Ascending aorta (tissue), 2 donors: ENCODE measurements around the gene SH3BP2. TPM values are rescaled to one million over a fixed set of nuclear protein-coding genes. Genes with fewer than 3 reads are reported as not detected.
A peak's percentile ranks its signal among the peaks of the same experiment; 100 is the strongest.

Experiments used
- DNase-seq, 2 donors: peaks; one replicate each; pipeline ENCODE4 v3.0.0-alpha.2; 2019; ENCODE audit warnings: low spot score in 2 of 2
- H3K27ac ChIP-seq, 2 donors: fragments of 200-600 bp; sonication (generic); one replicate each; pipeline ENCODE4 v1.5.1; 2016 to 2017; ENCODE audit warnings: mild to moderate bottlenecking in 1 of 2
- H3K27me3 ChIP-seq: fragments of 200-600 bp; sonication (generic); one replicate; pipeline ENCODE4 v1.5.1; 2017
- H3K36me3 ChIP-seq, 2 donors: fragments of 200-600 bp; sonication (generic); one replicate each; pipeline ENCODE4 v1.5.1; 2016
- H3K4me1 ChIP-seq, 2 donors: fragments of 200-600 bp; sonication (generic); one replicate each; pipeline ENCODE4 v1.5.1; 2016 to 2017; ENCODE audit warnings: mild to moderate bottlenecking in 1 of 2
- H3K4me3 ChIP-seq, 2 donors: fragments of 200-600 bp; sonication (generic); one replicate each; pipeline ENCODE4 v1.5.1; 2016 to 2017; ENCODE audit warnings: mild to moderate bottlenecking in 1 of 2
- H3K9me3 ChIP-seq, 2 donors: fragments of 200-600 bp; sonication (generic); one replicate each; pipeline ENCODE4 v1.5.1; 2016
- CTCF ChIP-seq, 3 experiments: fragments of 200-600 bp in 2 of 3; fragments of 450-650 bp in 1 of 3; sonication (generic) in 2 of 3; IDR thresholded peaks; one replicate each; pipeline ENCODE4 v1.5.1; 2016 to 2019; ENCODE audit warnings: antibody characterized with exemption in 3 of 3, mild to moderate bottlenecking in 1 of 3, moderate library complexity in 1 of 3
- intact Hi-C: fragments of 100-400 bp; cut with DNase I; formaldehyde crosslinking; loops from one replicate; pipeline ENCODE4 v1.15.1; 2023
- total RNA-seq: library from RNA; depleted of rRNA; stranded (reverse); fragments of >200 nt; gene quantifications from one replicate; pipeline ENCODE4 v1.1.0, GENCODE V29; 2016

The SH3BP2 gene
- total RNA-seq, 1 donor from 2014 or later = 70.6 TPM

GRCh38 chr4:2809610-2810180, 16.8 kb downstream of the SH3BP2 start:
- intact Hi-C loops = no loop called here
- H3K36me3 ChIP-seq = no peaks in the 10 kb centered on the region
- H3K27me3 ChIP-seq = no peaks in the 10 kb centered on the region
- no peak for TF ChIP-seq CTCF (IDR thresholded peaks at IDR 0.05)
- H3K27ac ChIP-seq = no peak overlapping the region
- DNase-seq = no peak
- peaks cover 4 to 8% of the 10 kb centered on the region in 2 donors for H3K4me1 ChIP-seq
- H3K4me3 ChIP-seq = no peak overlapping the region
- no peaks in the 10 kb centered on the region for H3K9me3 ChIP-seq

GRCh38 chr4:2810388-2810787, 17.5 kb downstream of the SH3BP2 start:
- H3K36me3 ChIP-seq = no peaks in the 10 kb centered on the region
- no peaks in the 10 kb centered on the region for H3K9me3 ChIP-seq
- no peak overlapping the region for H3K4me3 ChIP-seq
- intact Hi-C loops = no loop called here
- no peaks in the 10 kb centered on the region for H3K27me3 ChIP-seq
- TF ChIP-seq CTCF (IDR thresholded peaks at IDR 0.05) = no peak
- H3K27ac ChIP-seq = peak overlapping the region in 1 of 2 donors; percentile 14
- DNase-seq = no peak
- peaks cover 4 to 8% of the 10 kb centered on the region in 2 donors for H3K4me1 ChIP-seq

GRCh38 chr4:2811830-2812611, 19.1 kb downstream of the SH3BP2 start:
- Histone ChIP-seq H3K4me3 (peak overlapping the region; percentile 21 to 49), H3K27me3 (no peaks in the 10 kb centered on the region), H3K36me3 (no peaks in the 10 kb centered on the region), H3K9me3 (peaks cover 0 to 9% of the 10 kb centered on the region in 2 donors), H3K4me1 (no peaks in the 10 kb centered on the region), H3K27ac (peak overlapping the region; percentile 40 to 72)
- intact Hi-C loops = no loop called here
- DNase-seq = peak; percentile 57 to 86
- no peak for TF ChIP-seq CTCF (IDR thresholded peaks at IDR 0.05)

GRCh38 chr4:2812612-2813354, 19.9 kb downstream of the SH3BP2 start:
- H3K27ac ChIP-seq = peak overlapping the region; percentile 40 to 72
- peaks cover 3 to 4% of the 10 kb centered on the region in 2 donors for H3K4me1 ChIP-seq
- peak overlapping the region; percentile 21 to 49 for H3K4me3 ChIP-seq
- no peak for TF ChIP-seq CTCF (IDR thresholded peaks at IDR 0.05)
- intact Hi-C loops = no loop called here
- no peaks in the 10 kb centered on the region for H3K27me3 ChIP-seq
- no peak for DNase-seq
- H3K36me3 ChIP-seq = no peaks in the 10 kb centered on the region
- peaks cover 0 to 9% of the 10 kb centered on the region in 2 donors for H3K9me3 ChIP-seq

- H3K27me3 ChIP-seq = no peaks in the 10 kb centered on the region
- no peaks in the 10 kb centered on the region for H3K36me3 ChIP-seq
- peaks cover 0 to 9% of the 10 kb centered on the region in 2 donors for H3K9me3 ChIP-seq
- peaks cover 8 to 10% of the 10 kb centered on the region in 2 donors for H3K4me1 ChIP-seq
- TF ChIP-seq CTCF (IDR thresholded peaks at IDR 0.05) = no peak
- H3K27ac ChIP-seq = no peak overlapping the region
- intact Hi-C loops = no loop called here
- H3K4me3 ChIP-seq = peak overlapping the region in 1 of 2 donors; percentile 49
- no peak for DNase-seq
These were observed 20.8 kb downstream of the SH3BP2 start for GRCh38 chr4:2813446-2814405.
